Esophagus squamous epithelium (tissue), 5 donors: Measurements from ENCODE around the gene GNA14. TPM values are rescaled to one million over a fixed set of nuclear protein-coding genes. Genes with fewer than 3 reads are reported as not detected.

ENCODE experiments used
- DNase-seq: peaks from one replicate; lab custom pipeline; 2025; lab: John Stamatoyannopoulos, UW
- H3K27ac ChIP-seq, 4 donors: fragments of 200-600 bp; sonication (generic); one replicate each; pipeline ENCODE4 v1.5.1; 2016 to 2019; ENCODE audit warnings: mild to moderate bottlenecking in 1 of 4
- H3K27me3 ChIP-seq, 4 donors: fragments of 200-600 bp; sonication (generic); 1 replicate in 3 of 4; 2 replicates in 1 of 4; pipeline versions ENCODE4 v1.5.1 to v1.6.0; 2017 to 2021; ENCODE audit warnings: antibody characterized with exemption in 1 of 4
- H3K36me3 ChIP-seq, 3 donors: fragments of 200-600 bp; sonication (generic); one replicate each; pipeline ENCODE4 v1.5.1; 2016 to 2019
- H3K4me1 ChIP-seq, 3 donors: fragments of 200-600 bp; sonication (generic); one replicate each; pipeline ENCODE4 v1.5.1; 2017 to 2019
- H3K4me3 ChIP-seq, 4 donors: fragments of 200-600 bp; sonication (generic); 1 replicate in 3 of 4; 2 replicates in 1 of 4; pipeline ENCODE4 v1.5.1; 2016 to 2019; ENCODE audit warnings: mild to moderate bottlenecking in 2 of 4, moderate library complexity in 1 of 4
- H3K9me3 ChIP-seq, 3 donors: fragments of 200-600 bp; sonication (generic); one replicate each; pipeline ENCODE4 v1.5.1; 2016 to 2019
- POLR2A ChIP-seq, 4 donors: fragments of 450-650 bp; IDR thresholded peaks; one replicate each; pipeline ENCODE4 v1.6.1; 2017; ENCODE audit warnings: antibody characterized with exemption in 4 of 4, mild to moderate bottlenecking in 4 of 4, moderate library complexity in 3 of 4
- WGBS, 2 donors: methylation state at CpG; one replicate each; pipeline ENCODE4 v1.1.5; 2018; 5-methylcytosine and 5-hydroxymethylcytosine counted together
- intact Hi-C: fragments of 100-400 bp; cut with DNase I; formaldehyde crosslinking; loops from one replicate; pipeline ENCODE4 v1.15.0; 2022
- total RNA-seq, 4 donors: library from RNA; depleted of rRNA; stranded (reverse); fragments of >200 nt; gene quantifications; one replicate each; pipeline ENCODE4 v1.1.0, GENCODE V29; 2016
- TF ChIP-seq, protein P1 (sequence below), 6 experiments: fragments of 450-650 bp in 4 of 6; fragments of 200-600 bp in 2 of 6; sonication (generic) in 2 of 6; IDR thresholded peaks; one replicate each; pipeline ENCODE4 v1.5.1; 2016 to 2019; ENCODE audit warnings: antibody characterized with exemption in 6 of 6, mild to moderate bottlenecking in 4 of 6, moderate library complexity in 4 of 6
- donor health status: DM: yes; HTN: yes; CAD: no.

GNA14 gene
- total RNA-seq, 4 donors from 2014 or later, result 0.35 to 4.0 (median 2.2) TPM

DNA sequence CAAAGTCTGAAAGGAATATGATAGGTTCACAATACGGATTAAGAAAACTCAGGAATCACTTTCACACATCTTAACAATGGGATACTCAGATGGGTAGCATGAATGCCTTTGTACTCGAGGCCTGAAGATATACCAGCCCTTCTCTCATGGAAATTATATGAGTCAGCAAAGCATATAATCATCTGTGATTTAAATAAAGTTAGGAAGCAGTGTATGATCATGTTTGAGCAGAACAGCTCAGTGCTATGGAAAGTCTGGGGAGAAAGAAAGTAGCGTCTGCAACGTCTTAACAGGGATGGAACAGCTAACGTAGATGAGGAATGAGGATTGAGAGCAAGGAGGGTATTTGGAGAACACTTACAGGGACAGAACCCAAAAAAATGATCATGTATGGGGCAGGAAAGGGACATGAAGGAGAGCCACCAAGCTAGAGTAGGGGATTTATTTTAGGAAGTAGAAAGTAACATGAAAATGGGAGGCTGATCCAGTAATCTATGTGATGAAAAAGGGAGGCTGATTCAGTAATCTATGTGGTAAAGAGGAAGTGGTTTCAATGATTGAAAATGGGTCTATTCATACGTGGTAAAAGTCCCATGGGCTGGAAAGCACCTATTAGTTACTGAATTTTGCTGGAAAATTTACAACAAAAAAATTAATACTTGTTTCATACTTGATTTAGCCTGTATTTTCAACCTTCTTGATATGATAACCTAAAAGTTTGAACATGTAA lies 85.9 kb downstream of the GNA14 start:
- TF ChIP-seq POLR2A (IDR thresholded peaks at IDR 0.05), result no peak
- TF ChIP-seq, protein P1, sequence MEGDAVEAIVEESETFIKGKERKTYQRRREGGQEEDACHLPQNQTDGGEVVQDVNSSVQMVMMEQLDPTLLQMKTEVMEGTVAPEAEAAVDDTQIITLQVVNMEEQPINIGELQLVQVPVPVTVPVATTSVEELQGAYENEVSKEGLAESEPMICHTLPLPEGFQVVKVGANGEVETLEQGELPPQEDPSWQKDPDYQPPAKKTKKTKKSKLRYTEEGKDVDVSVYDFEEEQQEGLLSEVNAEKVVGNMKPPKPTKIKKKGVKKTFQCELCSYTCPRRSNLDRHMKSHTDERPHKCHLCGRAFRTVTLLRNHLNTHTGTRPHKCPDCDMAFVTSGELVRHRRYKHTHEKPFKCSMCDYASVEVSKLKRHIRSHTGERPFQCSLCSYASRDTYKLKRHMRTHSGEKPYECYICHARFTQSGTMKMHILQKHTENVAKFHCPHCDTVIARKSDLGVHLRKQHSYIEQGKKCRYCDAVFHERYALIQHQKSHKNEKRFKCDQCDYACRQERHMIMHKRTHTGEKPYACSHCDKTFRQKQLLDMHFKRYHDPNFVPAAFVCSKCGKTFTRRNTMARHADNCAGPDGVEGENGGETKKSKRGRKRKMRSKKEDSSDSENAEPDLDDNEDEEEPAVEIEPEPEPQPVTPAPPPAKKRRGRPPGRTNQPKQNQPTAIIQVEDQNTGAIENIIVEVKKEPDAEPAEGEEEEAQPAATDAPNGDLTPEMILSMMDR (IDR thresholded peaks at IDR 0.05), result no peak
- DNase-seq, result no peak
- no peaks in the 10 kb centered on the region for H3K9me3 ChIP-seq
- H3K36me3 ChIP-seq, result no peaks in the 10 kb centered on the region
- H3K4me3 ChIP-seq, result no peak overlapping the region
- H3K4me1 ChIP-seq, result peaks cover 0 to 5% (median 0%) of the 10 kb centered on the region in 3 donors
- H3K27ac ChIP-seq, result no peak overlapping the region
- 60 to 61% methylated on average over 6 of the region's 6 CpGs for WGBS, 2 donors
- no peaks in the 10 kb centered on the region for H3K27me3 ChIP-seq
- intact Hi-C loops, result no loop called here

DNA sequence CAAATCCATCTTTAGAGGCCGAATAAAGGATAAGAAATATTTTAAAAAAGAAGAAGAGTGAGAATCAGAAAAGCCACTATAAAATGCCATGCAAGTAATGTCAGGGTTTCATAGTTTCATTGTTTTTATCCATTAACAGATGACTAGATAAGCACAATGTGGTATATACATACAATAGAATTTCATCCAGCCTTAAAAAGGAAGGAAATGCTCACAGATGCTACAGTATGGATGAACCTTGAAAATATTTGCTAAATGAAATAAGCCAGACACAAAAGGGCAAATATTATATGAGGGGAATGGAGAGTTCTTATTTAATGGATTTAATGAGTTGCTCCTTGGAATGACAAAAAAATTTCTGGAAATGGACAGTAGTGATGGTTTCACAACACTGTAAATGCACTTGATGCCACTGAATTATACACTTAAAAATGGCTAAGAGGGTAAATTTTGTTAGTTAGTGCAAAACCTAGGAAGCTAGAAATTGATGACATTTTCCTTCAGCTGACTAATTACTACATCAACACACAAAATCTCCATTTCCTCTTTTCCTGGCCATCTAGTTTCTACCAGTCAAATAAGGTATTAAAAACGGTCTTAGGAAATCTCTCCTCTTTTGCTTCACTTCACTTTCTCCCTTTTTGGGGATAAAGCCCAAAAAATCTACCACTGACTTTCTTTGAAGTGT lies 86.6 kb downstream of the GNA14 start:
- intact Hi-C loops, result no loop called here
- Histone ChIP-seq H3K4me3 (no peak overlapping the region), H3K27ac (no peak overlapping the region), H3K27me3 (no peaks in the 10 kb centered on the region), H3K9me3 (no peaks in the 10 kb centered on the region), H3K4me1 (peaks cover 0 to 5% (median 0%) of the 10 kb centered on the region in 3 donors), H3K36me3 (no peaks in the 10 kb centered on the region)
- DNase-seq, result no peak
- no peak for TF ChIP-seq POLR2A (IDR thresholded peaks at IDR 0.05)
- TF ChIP-seq, protein P1 (IDR thresholded peaks at IDR 0.05), result no peak
- WGBS, 2 donors, result 51% methylated on average over 2 of the region's 2 CpGs

DNA sequence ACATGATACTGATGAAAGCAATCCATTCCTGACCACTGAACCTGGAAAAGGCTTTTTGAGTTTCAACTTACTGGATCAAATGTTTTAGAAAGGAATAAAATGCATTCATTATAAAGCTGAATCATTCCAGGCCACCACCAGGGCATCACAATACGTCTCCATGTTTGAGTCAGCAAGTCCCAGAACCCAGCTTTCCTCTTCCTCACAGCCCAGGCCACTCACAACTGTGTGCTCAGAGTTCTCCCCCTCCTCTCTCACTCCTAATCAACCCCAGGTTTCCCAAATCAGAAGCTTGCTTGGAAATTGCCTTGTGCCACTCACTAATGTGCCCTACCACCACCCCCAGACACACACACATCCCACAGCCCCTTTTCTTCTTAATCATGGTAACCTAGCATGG lies 91.7 kb downstream of the GNA14 start:
- Histone ChIP-seq H3K4me1 (peaks cover 0 to 3% (median 0%) of the 10 kb centered on the region in 3 donors), H3K27me3 (no peaks in the 10 kb centered on the region), H3K36me3 (no peaks in the 10 kb centered on the region), H3K27ac (no peak overlapping the region), H3K4me3 (no peak overlapping the region), H3K9me3 (no peaks in the 10 kb centered on the region)
- no peak for TF ChIP-seq POLR2A (IDR thresholded peaks at IDR 0.05)
- TF ChIP-seq, protein P1 (IDR thresholded peaks at IDR 0.05), result no peak
- DNase-seq, result no peak
- intact Hi-C loops, result no loop called here
- WGBS, 2 donors, result 24 to 67% methylated on average over 1 of the region's 1 CpG

DNA sequence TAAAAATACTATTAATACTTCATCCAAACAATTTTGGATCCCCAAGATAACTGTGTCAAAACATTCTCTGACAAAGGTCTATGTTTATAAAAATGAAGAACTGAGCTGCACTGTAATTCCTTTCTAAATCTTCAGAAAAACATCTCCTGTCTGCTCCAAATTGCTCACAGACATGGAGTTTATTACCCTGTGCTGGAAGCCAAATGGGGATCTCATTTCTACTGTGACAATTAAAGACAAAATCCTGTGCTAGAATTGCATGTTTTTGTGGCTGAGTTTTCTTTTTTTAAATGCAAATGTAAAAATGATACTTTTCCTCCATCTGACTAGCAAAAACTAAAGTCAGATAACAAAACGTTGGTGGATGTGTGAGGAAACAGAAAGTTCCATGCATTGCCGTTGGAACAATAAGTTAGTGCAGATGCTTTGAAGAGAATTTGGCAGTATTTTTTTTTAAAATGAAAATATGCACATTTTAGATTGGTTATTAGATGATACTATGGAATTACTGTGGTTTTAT lies 93.5 kb downstream of the GNA14 start:
- no peak overlapping the region for H3K4me3 ChIP-seq
- 28 to 37% methylated on average over 2 of the region's 2 CpGs for WGBS, 2 donors
- H3K27ac ChIP-seq, result no peak overlapping the region
- H3K9me3 ChIP-seq, result no peaks in the 10 kb centered on the region
- H3K27me3 ChIP-seq, result no peaks in the 10 kb centered on the region
- no peak for DNase-seq
- no peaks in the 10 kb centered on the region for H3K36me3 ChIP-seq
- TF ChIP-seq, protein P1 (IDR thresholded peaks at IDR 0.05), result no peak
- no peak for TF ChIP-seq POLR2A (IDR thresholded peaks at IDR 0.05)
- peaks cover 0 to 3% (median 0%) of the 10 kb centered on the region in 3 donors for H3K4me1 ChIP-seq
- intact Hi-C loops, result no loop called here
